IMR-90 (cell line): ENCODE measurements around the gene RGMA. TPM values are rescaled to one million over a fixed set of nuclear protein-coding genes. Genes with fewer than 3 reads are reported as not detected.

Experiments used
- ATAC-seq: fragments of 200-7000 bp; cut with Tn5 transposase; 2 replicates; pipeline ENCODE4 v1.9.1; 2020; ENCODE audit warnings: low read depth, mild to moderate bottlenecking, moderate library complexity
- BruUV-seq: library from RNA; stranded (reverse); fragments of 400-500 nt; replicated peaks from 2 replicates; lab custom pipeline; 2021; lab: Mats Ljungman, UMichigan
- CTCF ChIA-PET: fragments of 300-600 bp; formaldehyde crosslinking; extraction: SDS; loops from one replicate; lab custom pipeline; 2021; ENCODE audit warnings: antibody characterized with exemption; lab: Yijun Ruan, JAX
- POLR2A ChIA-PET: fragments of 300-600 bp; sonication (Branson Sonifier 250); formaldehyde crosslinking; loops from one replicate; lab custom pipeline; 2022; ENCODE audit warnings: antibody characterized with exemption; ENCODE audit not compliant: unreplicated experiment; lab: Charles Lee
- DNase-seq: peaks from one replicate; pipeline ENCODE4 v3.0.0; 2013
- H2AFZ ChIP-seq: replicated peaks from 2 replicates; pipeline ENCODE3; 2013; ENCODE audit warnings: low read length, mild to moderate bottlenecking; ENCODE audit not compliant: poor library complexity
- H2AK5ac ChIP-seq: 2 replicates; pipeline ENCODE4 v1.6.1; 2013; ENCODE audit warnings: low read depth, low read length, inconsistent platforms
- H2AK9ac ChIP-seq: replicated peaks from 2 replicates; pipeline ENCODE3; 2013; ENCODE audit warnings: mild to moderate bottlenecking, low read depth, low read length, moderate library complexity; ENCODE audit not compliant: poor library complexity
- H2BK120ac ChIP-seq: 2 replicates; pipeline ENCODE4 v1.6.1; 2013; ENCODE audit warnings: low read depth, low read length, inconsistent platforms
- H2BK15ac ChIP-seq: 3 replicates; pipeline ENCODE4 v1.6.1; 2013; ENCODE audit warnings: low read depth, low read length, inconsistent platforms
- H2BK20ac ChIP-seq: 2 replicates; pipeline ENCODE4 v1.6.1; 2013; ENCODE audit warnings: low read depth, mild to moderate bottlenecking, inconsistent platforms, low read length, moderate library complexity
- H2BK5ac ChIP-seq: 2 replicates; pipeline ENCODE4 v1.6.1; 2013; ENCODE audit warnings: mild to moderate bottlenecking, low read depth, low read length, inconsistent platforms; ENCODE audit not compliant: poor library complexity, severe bottlenecking
- H3K14ac ChIP-seq: replicated peaks from 2 replicates; pipeline ENCODE4 v1.6.1; 2013; ENCODE audit warnings: low read depth, low read length, inconsistent platforms
- H3K18ac ChIP-seq: 2 replicates; pipeline ENCODE4 v1.6.1; 2013; ENCODE audit warnings: low read depth, low read length, control low read depth
- H3K23ac ChIP-seq: 2 replicates; pipeline ENCODE4 v1.6.1; 2013; ENCODE audit warnings: low read depth, low read length, inconsistent platforms
- H3K27ac ChIP-seq: 2 replicates; pipeline ENCODE4 v1.5.1; 2013; ENCODE audit warnings: mild to moderate bottlenecking, control low read depth, low read length; ENCODE audit not compliant: insufficient read depth
- H3K27me3 ChIP-seq: 2 replicates; pipeline ENCODE4 v1.6.1; 2013; ENCODE audit warnings: low read length; ENCODE audit not compliant: control insufficient read depth, insufficient read depth
- H3K36me3 ChIP-seq: 2 replicates; pipeline ENCODE4 v1.6.1; 2013; ENCODE audit warnings: low read length, mixed read lengths; ENCODE audit not compliant: control insufficient read depth, insufficient read depth
- H3K4ac ChIP-seq: 2 replicates; pipeline ENCODE4 v1.6.1; 2013; ENCODE audit warnings: low read depth, low read length, inconsistent platforms
- H3K4me1 ChIP-seq: 2 replicates; pipeline ENCODE4 v1.6.1; 2013; ENCODE audit warnings: low read length, mixed read lengths; ENCODE audit not compliant: control insufficient read depth, insufficient read depth
- H3K4me2 ChIP-seq: 2 replicates; pipeline ENCODE4 v1.6.1; 2013; ENCODE audit warnings: low read depth, mild to moderate bottlenecking, control low read depth, low read length, moderate library complexity
- H3K4me3 ChIP-seq: 2 replicates; pipeline ENCODE4 v1.5.1; 2013; ENCODE audit warnings: low read depth, mild to moderate bottlenecking, control low read depth, low read length, moderate library complexity; ENCODE audit not compliant: insufficient read depth
- H3K56ac ChIP-seq: 2 replicates; pipeline ENCODE4 v1.6.1; 2013; ENCODE audit warnings: low read length, inconsistent platforms; ENCODE audit not compliant: insufficient read depth; ENCODE audit errors: extremely low read depth
- H3K79me1 ChIP-seq, 2 experiments: 2 replicates each; pipeline ENCODE4 v1.6.1; 2013; ENCODE audit warnings: low read length in 2 of 2, inconsistent platforms in 1 of 2, low read depth in 1 of 2
- H3K9ac ChIP-seq: 2 replicates; pipeline ENCODE4 v1.6.1; 2013; ENCODE audit warnings: low read depth, low read length, control low read depth
- H3K9me1 ChIP-seq: 2 replicates; pipeline ENCODE4 v1.6.1; 2013; ENCODE audit warnings: low read length, inconsistent platforms; ENCODE audit not compliant: insufficient read depth
- H3K9me3 ChIP-seq: 2 replicates; pipeline ENCODE4 v1.6.1; 2013; ENCODE audit warnings: low read length; ENCODE audit not compliant: control insufficient read depth, insufficient read depth
- H4K20me1 ChIP-seq: 2 replicates; pipeline ENCODE4 v1.6.1; 2013; ENCODE audit warnings: low read length, inconsistent platforms; ENCODE audit not compliant: insufficient read depth
- H4K5ac ChIP-seq: 2 replicates; pipeline ENCODE4 v1.6.1; 2013; ENCODE audit warnings: mild to moderate bottlenecking, low read depth, low read length, control low read depth
- H4K8ac ChIP-seq, 2 experiments: 2 replicates each; pipeline ENCODE4 v1.6.1; 2013; ENCODE audit warnings: low read depth in 2 of 2, low read length in 2 of 2, control low read depth in 1 of 2, inconsistent platforms in 1 of 2
- H4K91ac ChIP-seq: 2 replicates; pipeline ENCODE4 v1.6.1; 2013; ENCODE audit warnings: low read depth, low read length, inconsistent platforms; ENCODE audit not compliant: insufficient read depth
- BHLHE40 ChIP-seq: fragments of 150-350 bp; IDR thresholded peaks from 2 replicates; pipeline ENCODE4 v1.6.1; 2016; ENCODE audit warnings: mild to moderate bottlenecking, low read depth, low read length
- MAFK ChIP-seq: IDR thresholded peaks from 2 replicates; pipeline ENCODE4 v1.6.1; 2012; ENCODE audit warnings: low read depth, low read length, improper control_type of control experiment
- MAZ ChIP-seq: IDR thresholded peaks from 2 replicates; pipeline ENCODE4 v1.6.1; 2012; ENCODE audit warnings: low read depth, mild to moderate bottlenecking, low read length, improper control_type of control experiment, moderate library complexity, borderline replicate concordance
- RCOR1 ChIP-seq: IDR thresholded peaks from 2 replicates; pipeline ENCODE4 v1.6.1; 2012; ENCODE audit warnings: mild to moderate bottlenecking, low read length, improper control_type of control experiment; ENCODE audit not compliant: insufficient replicate concordance
- RFX5 ChIP-seq: IDR thresholded peaks from 2 replicates; pipeline ENCODE4 v1.8.0; 2012; ENCODE audit warnings: low read depth, mild to moderate bottlenecking, low read length, moderate library complexity
- WGBS, 2 experiments: methylation state at CpG; one replicate each; pipeline versions ENCODE4 v1.1.5 to v1.1.7; 2013; ENCODE audit warnings: missing lambda C conversion rate in 2 of 2; ENCODE audit not compliant: insufficient read length in 1 of 2; ENCODE audit errors: extremely low coverage in 2 of 2; 5-methylcytosine and 5-hydroxymethylcytosine counted together
- dilution Hi-C: fragments of 300-500 bp; cut with HindIII; formaldehyde crosslinking; loops from one replicate; pipeline ENCODE4 v1.14.3; 2018; ENCODE audit warnings: low sequenced_read_pairs; ENCODE audit not compliant: unreplicated experiment
- in situ Hi-C: fragments of 300-500 bp; cut with MboI; formaldehyde crosslinking; loops from 3 replicates; pipeline ENCODE4 v1.14.3; 2019; ENCODE audit warnings: low sequenced_read_pairs, inconsistent platforms, mixed read lengths
- intact Hi-C: fragments of 100-400 bp; cut with micrococcal nuclease; formaldehyde crosslinking; loops from 2 replicates; pipeline ENCODE4 v1.10.0; 2022
- polyA plus RNA-seq, 3 experiments: library from polyadenylated mRNA; depleted of rRNA; stranded (reverse); fragments of >200 nt; gene quantifications; 2 replicates each; pipeline ENCODE4 v1.2.3, GENCODE V29; 2012; ENCODE audit warnings: low replicate concordance in 1 of 3
- total RNA-seq: library from RNA; depleted of rRNA; stranded (reverse); fragments of >200 nt; gene quantifications from 2 replicates; pipeline ENCODE4 v1.2.3, GENCODE V29; 2012
- TF ChIP-seq, protein P1 (sequence below): fragments of 150-350 bp; IDR thresholded peaks from 2 replicates; pipeline ENCODE4 v1.6.1; 2016; ENCODE audit warnings: low read depth, mild to moderate bottlenecking, low read length, moderate library complexity, borderline replicate concordance
- TF ChIP-seq, protein P2 (sequence below): fragments of 150-350 bp; IDR thresholded peaks from 2 replicates; pipeline ENCODE4 v1.6.1; 2017; ENCODE audit warnings: mild to moderate bottlenecking, antibody characterized with exemption, low read length, low read depth
- TF ChIP-seq, protein P3 (sequence below): conservative IDR thresholded peaks from 2 replicates; pipeline ENCODE4 v1.5.1; 2012; ENCODE audit warnings: mild to moderate bottlenecking, low read depth, low read length, improper control_type of control experiment

The RGMA gene
- total and polyA plus RNA-seq, 2 of the 4 experiments (the other 2 are of a cell fraction) = 0.18 to 0.26 TPM

DNA sequence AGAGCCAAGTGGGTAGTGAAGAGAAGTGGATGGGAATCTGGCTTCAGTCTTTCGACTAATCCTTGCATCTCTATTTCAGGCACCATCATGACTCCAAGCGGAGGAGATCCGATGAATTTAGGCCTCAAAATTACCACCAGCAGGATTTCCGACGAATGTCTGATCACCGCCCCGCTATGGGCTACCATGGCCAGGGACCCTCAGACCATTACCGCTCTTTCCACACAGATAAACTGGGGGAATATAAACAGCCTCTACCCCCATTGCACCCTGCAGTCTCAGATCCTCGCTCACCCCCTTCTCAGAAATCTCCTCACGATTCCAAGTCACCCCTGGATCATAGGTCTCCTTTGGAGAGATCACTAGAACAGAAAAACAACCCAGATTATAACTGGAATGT, 64.7 kb downstream of the RGMA start:
- Histone ChIP-seq H3K23ac (no peak overlapping the region), H3K4ac (no peak overlapping the region), H3K27ac (no peak overlapping the region), H3K4me1 (peaks cover 15% of the 10 kb centered on the region), H3K18ac (no peak overlapping the region), H3K9me3 (no peaks in the 10 kb centered on the region), H2AK9ac (no peak overlapping the region), H4K91ac (no peak overlapping the region), H4K5ac (no peak overlapping the region), H3K9me1 (peaks cover 14% of the 10 kb centered on the region; the same call in 1 of the 2 replicates), H3K4me2 (no peak overlapping the region), H2BK20ac (no peak overlapping the region), H3K36me3 (peaks cover 63% of the 10 kb centered on the region), H4K20me1 (peaks cover 49% of the 10 kb centered on the region), H2AFZ (no peak overlapping the region), H3K14ac (no peak overlapping the region), H2BK120ac (no peak overlapping the region), H3K9ac (no peak overlapping the region), H3K56ac (no peak overlapping the region), H3K4me3 (no peak overlapping the region), H3K27me3 (no peaks in the 10 kb centered on the region), H4K8ac (no peak overlapping the region), H2BK5ac (no peak overlapping the region), H2BK15ac (no peak overlapping the region), H2AK5ac (no peak overlapping the region), H3K79me1 (peaks cover 40 to 59% of the 10 kb centered on the region in 2 experiments)
- no TSS peak for BruUV-seq
- ATAC-seq = no peak
- in situ Hi-C loops (loop anchor here (10.0 kb wide), 1 partner anchor 229 kb away; no protein-coding TSS in a partner anchor), dilution Hi-C loops (no loop called here), intact Hi-C loops (no loop called here)
- CTCF ChIA-PET = no interaction called here
- DNase-seq = no peak
- POLR2A ChIA-PET = no interaction called here
- TF ChIP-seq MAZ (no peak), RFX5 (no peak), BHLHE40 (no peak), MAFK (no peak), RCOR1 (no peak)
- TF ChIP-seq, protein P1, sequence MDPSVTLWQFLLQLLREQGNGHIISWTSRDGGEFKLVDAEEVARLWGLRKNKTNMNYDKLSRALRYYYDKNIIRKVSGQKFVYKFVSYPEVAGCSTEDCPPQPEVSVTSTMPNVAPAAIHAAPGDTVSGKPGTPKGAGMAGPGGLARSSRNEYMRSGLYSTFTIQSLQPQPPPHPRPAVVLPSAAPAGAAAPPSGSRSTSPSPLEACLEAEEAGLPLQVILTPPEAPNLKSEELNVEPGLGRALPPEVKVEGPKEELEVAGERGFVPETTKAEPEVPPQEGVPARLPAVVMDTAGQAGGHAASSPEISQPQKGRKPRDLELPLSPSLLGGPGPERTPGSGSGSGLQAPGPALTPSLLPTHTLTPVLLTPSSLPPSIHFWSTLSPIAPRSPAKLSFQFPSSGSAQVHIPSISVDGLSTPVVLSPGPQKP = no peak
- TF ChIP-seq, protein P2, sequence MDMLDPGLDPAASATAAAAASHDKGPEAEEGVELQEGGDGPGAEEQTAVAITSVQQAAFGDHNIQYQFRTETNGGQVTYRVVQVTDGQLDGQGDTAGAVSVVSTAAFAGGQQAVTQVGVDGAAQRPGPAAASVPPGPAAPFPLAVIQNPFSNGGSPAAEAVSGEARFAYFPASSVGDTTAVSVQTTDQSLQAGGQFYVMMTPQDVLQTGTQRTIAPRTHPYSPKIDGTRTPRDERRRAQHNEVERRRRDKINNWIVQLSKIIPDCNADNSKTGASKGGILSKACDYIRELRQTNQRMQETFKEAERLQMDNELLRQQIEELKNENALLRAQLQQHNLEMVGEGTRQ = no peak
- TF ChIP-seq, protein P3, sequence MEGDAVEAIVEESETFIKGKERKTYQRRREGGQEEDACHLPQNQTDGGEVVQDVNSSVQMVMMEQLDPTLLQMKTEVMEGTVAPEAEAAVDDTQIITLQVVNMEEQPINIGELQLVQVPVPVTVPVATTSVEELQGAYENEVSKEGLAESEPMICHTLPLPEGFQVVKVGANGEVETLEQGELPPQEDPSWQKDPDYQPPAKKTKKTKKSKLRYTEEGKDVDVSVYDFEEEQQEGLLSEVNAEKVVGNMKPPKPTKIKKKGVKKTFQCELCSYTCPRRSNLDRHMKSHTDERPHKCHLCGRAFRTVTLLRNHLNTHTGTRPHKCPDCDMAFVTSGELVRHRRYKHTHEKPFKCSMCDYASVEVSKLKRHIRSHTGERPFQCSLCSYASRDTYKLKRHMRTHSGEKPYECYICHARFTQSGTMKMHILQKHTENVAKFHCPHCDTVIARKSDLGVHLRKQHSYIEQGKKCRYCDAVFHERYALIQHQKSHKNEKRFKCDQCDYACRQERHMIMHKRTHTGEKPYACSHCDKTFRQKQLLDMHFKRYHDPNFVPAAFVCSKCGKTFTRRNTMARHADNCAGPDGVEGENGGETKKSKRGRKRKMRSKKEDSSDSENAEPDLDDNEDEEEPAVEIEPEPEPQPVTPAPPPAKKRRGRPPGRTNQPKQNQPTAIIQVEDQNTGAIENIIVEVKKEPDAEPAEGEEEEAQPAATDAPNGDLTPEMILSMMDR = no peak
- WGBS, 2 experiments = 100% methylated on average over 1 of the region's 10 CpGs; no CpG with 5 or more reads in 1 of the 2 experiments
